ENCODE results near the gene GPR157. TPM values are rescaled to one million over a fixed set of nuclear protein-coding genes. Genes with fewer than 3 reads are reported as not detected.
"Not testable (repeated sequence)": the region's sequence is repeated elsewhere in the genome, so short reads cannot be mapped to it uniquely, and the experiment has no call there.

Gene GPR157
- total RNA-seq, 1 donor from 2014 or later, result 4.1 TPM

DNA sequence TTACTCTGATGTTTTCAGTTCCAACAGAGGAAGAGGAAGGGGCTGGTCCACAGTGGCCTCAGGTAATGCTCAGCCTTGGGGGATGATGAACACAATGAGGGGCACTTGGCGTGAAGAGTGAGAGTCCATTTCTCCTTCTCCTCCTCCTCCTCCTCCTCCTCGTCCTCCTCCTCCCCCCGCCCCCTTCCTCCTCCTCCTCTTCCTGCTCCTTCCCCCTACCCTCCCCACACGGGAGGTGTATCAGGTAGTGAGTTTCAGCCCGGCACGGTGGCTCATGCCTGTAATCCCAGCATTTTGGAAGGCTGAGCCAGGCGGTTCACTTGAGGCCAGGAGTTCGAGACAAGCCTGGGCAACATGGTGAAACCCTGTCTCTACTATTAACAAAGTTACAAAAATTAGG, 17.3 kb upstream of the GPR157 start:
- no peak for DNase-seq (ENCODE audit: low spot score)

DNA sequence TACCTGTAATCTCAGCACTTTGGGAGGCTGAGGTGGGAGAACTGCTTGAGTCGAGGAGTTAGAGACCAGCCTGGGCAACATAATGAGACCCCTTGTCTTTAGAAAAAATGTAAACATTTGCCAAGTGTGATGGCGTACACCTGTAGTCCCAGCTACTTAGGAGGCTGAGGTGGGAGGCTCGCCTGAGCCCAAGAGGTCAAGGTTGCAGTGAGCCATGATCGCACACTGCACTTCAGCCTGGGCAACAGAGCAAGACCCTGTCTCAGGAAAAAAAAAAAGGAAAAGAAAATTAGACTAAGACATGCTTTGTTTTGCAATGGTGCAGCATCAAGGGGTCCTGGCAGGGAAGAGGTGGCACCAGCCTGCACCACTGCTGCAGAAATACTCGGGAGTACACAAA, 16.8 kb upstream of the GPR157 start:
- DNase-seq (ENCODE audit: low spot score), result no peak

DNA sequence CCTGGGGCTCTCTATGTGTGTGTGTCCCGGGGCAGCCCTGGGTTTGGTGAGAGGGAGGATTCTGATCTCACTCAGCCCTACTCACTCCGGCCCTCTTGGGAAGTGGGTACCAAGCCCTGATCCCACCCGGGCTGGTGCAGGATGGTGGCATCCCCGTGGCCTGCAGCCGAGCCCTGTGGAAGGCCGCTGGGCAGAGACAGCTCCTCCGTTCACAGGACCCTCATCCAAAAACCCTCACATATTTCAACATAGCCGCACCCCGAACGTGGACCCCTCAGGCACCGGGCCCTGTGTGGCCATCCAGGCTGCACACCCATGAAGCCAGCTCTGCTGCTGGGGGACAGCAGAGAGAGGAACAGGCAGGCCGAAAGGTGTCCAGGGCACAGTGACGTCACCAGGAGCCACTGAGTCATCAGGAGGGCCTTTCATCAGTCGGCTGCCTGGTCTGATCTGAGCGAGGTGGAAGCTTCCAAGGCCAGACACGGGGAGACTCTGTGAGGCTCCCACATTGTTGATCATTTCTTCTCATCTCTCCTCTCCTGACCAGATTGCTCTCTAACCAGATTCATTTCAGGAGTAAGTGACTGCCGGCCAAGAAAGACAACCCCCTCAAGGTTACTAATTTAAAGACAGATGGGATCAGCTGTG, 16.2 kb upstream of the GPR157 start:
- no peak for DNase-seq (ENCODE audit: low spot score)

DNA sequence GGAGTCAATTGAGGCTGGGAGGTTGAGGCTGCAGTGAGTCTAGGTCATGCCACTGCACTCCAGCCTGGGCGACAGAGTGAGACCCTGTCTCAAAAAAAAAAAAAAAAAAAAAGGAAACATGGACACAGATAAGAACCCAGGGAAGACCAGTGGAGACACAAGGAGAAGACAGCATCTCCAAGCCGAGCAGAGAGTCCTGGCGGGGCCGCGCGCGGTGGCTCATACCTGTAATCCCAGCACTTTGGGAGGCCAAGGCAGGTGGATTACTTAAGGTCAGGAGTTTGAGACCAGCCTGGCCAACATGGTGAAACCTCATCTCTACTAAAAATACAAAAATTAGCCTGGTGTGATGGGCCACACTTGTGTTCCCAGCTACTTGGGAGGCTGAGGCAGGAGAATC, 15.6 kb upstream of the GPR157 start:
- DNase-seq (ENCODE audit: low spot score), result not testable (repeated sequence)

DNA sequence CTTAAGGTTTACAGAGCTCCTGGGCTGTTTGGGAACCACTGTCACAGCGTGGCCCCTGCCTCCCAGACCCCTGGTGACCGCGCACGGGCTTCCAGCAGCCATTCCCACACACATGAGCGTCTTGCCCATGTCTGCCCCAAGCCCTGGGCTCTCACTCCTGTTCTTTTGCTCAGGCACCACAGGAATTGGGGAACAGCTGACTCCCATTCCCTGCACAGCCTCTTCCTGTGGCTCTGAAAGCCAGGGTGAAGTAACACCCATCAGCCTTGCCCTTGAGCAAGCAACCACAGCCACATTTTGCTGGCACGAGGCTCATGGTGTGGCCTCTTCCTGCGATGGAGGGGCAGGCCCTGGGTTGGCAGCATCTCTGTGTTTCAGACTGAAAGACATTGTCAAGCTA, 14.3 kb upstream of the GPR157 start:
- DNase-seq (ENCODE audit: low spot score), result no peak

DNA sequence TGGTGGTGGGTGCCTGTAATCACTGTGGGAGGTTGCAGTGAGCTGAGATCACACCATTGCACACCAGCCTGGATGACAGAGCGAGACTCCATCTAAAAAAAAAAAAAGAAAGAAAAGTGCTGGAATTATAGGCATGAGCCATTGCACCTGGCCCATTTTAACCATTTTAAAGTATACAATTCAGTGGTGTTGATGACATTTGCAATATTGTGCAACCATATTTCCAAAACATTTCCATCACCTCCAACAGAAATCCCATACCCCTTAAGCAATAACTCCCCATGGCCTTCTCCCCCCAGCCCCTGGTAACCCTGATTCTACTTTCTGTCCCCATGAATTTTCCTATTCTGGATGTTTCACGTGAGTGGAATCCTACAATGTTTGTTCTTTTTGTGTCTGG, 11.0 kb upstream of the GPR157 start:
- DNase-seq (ENCODE audit: low spot score), result no peak

DNA sequence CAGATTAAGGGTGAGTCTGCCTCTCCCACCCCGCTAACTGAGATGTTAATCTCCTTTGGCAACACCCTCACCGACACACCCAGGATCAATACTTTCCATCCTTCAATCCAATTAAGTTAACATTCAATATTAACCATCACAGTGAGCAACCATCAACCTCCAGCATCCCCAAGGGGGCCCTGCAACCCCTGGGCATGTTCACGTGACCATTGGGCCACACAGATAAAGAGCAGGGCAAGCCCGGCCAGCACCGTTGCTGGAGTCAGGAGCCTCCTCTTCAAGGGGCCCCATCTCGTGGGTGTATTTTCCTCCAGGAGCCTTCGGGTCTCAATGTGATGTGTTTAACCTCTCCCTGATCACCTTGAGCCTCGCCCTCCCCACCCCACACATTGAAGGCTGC, 8.0 kb upstream of the GPR157 start:
- DNase-seq (ENCODE audit: low spot score), result no peak

DNA sequence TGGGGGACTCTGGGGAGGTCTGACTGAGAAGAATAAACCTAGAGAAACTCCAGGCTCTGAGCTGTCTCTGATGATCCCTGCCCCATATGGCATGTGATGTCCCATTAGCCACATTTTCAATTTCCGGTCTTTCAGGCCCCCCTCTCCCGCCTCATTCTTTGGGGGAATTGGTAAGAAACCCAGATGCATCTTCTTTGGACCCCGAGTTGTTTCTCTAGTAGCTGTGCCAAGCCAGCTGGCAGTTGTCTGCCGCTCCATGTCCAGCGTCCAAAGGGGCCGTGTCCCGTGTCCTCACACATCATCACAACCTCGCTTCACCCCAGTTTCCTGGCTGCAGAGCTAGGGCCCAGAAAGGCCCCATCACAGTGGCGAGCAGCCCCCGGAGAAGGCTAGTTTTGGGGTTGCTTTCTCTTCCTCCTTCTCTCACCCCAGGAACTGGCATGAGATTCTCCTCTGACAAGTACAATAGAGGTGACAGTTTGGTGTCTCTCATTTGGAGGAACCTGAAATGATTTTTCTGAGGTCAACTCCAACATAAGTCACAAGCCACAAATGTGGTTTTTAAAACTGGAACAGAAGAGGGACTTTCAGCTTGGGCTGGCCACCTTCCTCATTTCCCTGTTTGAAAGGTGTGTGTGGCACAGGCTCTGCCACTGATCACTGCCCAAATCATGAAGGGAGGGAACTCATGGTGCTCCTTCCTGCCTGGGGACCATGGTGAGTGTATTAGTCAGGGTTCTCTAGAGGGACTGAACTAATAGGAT, 6.4 kb upstream of the GPR157 start:
- no peak for DNase-seq (ENCODE audit: low spot score)

DNA sequence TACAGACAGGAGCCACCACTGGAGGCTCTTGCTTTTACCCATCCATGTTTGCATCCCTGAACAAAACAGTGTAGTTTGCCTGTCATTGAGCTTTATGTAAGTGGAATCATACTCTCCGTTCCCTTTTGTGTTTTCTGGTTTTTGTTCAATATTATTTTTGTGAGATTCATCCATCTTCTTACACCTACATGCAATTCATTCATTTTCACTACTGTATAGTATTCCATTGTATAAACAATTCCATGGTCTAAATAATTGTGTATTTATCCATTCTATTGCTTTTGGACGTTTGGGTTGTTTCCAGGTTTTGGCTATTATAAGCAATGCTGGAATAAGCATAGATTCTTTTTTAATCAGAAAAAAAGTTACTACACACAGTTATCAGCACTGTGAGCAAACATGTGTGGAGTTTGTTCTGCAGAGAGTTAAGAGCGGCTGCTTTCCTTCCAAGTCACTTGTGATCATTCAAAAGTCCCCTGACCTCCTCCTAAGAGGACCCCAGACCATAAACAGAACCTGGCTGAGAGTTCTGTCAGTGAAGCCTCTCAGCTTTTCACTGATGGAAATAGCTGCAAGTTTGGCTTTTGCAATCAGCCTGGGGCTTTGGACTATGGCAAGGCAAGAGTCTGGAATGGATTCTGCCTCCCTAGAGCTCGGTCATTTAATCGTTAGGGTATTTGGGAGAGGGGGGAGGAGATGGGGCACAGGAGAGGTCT, 5.1 kb upstream of the GPR157 start:
- DNase-seq (ENCODE audit: low spot score), result no peak

DNA sequence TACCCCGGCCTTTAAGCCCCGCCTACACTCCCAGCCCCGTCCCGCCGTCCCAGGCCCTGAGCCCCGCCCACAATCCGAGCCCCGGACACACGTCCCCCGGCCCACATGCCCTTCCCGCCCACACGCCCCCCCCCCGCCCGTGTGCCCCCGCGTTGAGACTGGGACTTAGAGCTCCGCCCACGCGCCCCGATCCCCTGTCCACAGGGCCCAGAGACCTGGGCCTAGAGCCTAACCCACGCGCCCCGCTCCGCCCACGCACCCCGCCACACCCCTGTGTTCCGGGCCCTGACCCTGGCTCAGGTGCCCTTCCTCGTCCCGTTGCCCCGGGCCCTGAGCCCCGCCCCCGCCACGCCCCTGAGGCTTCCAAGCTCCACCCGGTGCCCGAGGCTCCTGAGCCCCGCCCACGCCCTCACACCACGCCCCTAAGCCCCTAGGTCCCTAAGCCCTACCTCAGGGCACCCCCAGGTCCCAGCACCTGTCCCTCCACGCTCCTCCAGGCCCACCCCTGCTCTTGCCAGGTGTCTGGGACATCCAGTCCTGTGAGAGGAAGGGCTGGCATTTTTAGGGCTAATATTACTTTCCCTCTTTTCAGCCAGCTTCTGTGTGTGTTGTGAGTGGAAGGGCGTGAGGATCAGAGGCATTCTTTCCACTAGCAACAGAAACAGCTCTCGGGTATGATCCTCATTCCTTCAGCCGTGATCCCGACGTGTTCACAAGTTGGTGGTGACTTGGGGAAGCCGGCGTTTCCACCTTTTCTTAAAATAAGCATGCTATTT, 552 bp upstream of the GPR157 start:
- peak; percentile 52 for DNase-seq (ENCODE audit: low spot score)

DNA sequence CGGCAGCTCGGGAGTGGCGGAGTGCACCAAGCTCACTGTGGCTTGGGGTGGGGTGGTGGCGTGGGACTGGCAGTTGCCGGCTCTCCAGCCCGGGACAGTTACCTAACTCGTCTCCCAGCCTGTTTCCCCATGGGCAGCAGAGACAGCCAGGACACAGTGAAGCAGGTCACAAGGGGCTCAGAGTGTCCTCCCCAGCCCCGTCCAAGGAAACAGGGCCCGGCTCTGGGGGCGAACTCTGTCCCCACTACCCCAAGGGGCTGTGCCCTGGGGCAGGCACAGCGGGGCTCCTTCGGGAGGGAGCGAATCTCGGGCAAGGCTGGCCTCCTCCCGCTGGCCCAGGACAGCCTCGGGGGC, 759 bp downstream of the GPR157 start:
- no peak for DNase-seq (ENCODE audit: low spot score)

DNA sequence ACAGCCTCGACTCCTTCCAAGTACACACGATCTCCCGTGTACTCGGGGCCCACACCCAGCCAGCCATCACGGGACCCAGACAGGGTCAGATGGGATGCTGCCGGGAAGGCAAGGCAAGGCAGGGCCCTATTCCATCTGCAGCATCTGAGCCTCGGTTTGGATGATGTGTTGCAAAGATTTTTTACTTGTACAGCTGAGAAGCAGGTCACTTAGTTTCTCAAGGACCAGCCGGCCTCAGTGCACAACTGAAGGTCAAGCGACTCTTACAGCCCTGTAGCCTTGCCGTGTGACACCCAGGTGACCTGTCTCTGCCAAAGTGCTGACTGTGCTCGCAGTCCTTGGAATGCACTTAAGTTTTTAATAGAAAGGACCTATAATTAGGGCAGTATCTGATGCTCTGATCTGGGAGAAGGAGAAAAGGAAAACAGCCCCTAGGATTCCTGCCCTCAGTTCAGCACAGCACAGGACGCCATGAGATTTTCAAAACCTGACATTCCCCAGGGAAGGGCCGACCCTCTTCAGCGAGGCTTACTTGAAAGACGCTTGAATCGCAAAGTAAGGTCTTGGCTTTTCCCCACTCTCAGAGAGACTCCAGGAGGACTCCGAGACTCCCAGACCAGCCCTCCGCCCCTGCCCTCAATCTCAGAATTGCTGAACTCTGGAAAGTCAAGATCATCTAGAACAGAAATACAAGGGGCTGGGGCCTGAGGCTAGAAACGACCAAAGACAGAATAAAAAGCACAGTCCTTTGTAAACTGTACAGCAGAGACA, 1.3 kb downstream of the GPR157 start:
- DNase-seq (ENCODE audit: low spot score), result no peak

DNA sequence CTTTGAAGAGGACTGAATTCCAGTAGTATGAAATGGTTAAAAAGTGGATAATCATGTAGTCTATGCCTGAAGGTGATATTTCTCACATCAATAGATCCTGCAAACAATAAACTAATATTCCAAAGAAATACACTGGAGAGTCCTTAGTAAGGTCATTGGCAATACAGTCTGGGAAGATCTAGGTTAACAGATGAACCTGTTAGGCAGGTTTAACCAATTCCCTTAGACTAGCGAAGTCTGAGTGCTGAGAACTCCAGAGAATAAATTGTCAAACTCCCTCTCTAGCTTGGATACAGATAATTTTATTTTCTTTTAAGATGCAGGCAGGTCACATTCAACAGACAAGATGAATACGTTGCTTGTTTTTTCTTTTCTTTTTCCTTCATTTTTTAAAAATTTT, 2.4 kb downstream of the GPR157 start:
- DNase-seq (ENCODE audit: low spot score), result no peak

DNA sequence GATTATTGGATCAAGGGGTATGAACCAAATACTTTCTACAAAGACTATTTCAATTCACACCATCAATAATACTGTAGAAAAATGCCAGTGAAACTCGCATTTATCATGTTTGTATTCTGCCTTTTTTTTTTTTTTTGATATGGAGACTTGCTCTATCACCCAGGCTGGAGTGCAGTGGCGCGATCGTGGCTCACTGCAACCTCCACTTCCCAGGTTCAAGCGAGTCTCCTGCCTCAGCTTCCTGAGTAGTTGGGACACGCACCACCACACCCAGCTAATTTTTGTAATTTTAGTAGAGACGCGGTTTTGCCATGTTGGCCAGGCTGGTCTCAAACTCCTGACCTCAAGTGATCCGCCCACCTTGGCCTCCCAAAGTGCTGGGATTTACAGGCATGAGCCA, 3.1 kb downstream of the GPR157 start:
- not testable (repeated sequence) for DNase-seq (ENCODE audit: low spot score)

DNA sequence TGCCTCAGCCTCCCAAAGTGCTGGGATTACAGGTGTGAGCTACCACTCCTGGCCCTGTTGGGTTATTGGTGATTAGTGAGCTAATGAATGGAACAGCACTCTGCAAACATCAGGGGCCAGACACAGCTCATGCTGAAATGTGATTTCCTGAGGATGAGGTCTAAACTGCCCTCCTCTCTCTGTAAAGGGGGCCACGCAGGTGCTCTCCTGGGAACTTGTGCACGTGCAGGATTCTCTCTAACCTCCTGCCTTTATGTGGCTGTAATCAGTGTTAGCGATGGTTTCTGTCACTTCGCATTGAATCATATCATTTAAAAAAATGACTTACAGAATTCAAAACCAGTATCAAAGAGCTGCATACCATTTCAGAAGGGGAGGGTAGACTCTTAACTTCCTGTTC, 3.6 kb downstream of the GPR157 start:
- DNase-seq (ENCODE audit: low spot score), result no peak

DNA sequence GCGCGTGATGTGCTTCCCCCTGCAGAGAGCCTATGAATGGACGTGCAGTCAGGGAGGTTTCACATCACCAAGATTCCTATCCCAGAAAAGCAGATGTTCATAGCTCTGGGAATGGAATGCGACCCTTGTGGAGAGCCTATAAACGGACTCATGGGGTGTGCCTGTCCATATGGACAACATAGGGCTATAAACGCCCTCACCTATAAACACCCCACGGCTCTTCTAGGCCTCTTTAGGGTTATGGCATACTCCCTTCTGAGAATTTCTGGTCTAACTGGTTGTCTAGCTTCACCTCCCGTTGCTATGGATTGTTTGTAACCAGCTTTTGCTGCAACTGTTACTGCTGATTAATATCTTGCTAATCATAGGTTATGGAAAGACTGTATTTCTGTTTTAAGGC, 4.5 kb downstream of the GPR157 start:
- not testable (repeated sequence) for DNase-seq (ENCODE audit: low spot score)

DNA sequence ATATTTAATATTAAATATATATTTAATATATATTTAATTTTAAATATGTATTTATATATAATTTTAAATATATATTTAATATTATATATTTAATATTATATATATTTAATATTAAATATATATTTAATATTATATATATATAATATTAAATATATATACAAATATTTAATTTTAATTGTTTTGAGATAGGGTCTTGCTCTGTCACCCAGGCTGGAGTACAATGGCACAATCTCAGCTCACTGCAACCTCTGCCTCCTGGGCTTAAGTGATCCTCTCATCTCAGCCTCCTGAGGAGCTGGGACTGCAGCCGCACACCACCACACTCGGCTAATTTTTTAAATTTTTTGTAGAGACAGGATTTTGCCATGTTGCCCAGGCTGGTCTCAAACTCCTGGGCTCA, 5.2 kb downstream of the GPR157 start:
- DNase-seq (ENCODE audit: low spot score), result not testable (repeated sequence)

DNA sequence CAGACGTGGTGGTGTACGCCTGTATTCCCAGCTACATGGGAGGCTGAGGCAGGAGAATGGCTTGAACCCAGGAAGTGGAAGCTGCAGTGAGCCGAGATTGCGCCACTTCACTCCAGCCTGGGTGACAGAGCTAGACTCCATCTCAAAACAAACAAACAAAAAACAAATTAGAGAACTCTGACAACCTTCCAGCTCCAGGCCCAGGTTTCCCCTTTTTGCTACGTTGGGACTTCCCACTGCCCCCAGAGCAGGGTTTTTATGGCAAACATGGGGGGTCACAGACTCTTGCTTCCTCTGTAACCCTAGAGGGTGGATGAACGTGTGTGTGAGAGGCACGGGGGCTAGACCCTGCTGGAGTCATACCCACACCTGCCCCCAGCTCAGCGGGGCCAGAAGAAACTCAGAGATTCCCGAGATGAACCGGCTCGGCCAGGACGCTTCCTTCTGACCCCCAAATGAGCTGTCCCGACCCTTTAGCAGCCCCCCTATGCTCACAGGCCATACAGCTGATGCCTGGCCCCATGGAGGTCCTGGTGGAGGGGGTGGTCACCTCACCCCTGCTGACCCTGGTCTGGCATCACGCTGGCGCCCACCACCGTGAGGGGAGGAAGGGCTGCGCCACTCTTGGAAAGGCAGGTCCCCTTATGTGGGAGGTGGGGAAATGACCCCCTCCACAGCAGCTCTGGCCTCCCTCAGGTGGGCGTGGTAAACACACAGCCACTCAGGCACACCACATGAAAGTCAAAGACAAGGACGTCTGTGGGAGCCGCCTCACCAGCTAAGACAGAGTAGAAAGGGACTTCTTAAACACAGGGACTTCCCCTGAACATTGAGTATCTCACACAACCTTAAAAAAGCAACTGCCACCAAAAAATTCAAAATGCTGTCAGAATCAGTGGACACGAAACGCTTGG, 7.1 kb downstream of the GPR157 start:
- DNase-seq (ENCODE audit: low spot score), result no peak

DNA sequence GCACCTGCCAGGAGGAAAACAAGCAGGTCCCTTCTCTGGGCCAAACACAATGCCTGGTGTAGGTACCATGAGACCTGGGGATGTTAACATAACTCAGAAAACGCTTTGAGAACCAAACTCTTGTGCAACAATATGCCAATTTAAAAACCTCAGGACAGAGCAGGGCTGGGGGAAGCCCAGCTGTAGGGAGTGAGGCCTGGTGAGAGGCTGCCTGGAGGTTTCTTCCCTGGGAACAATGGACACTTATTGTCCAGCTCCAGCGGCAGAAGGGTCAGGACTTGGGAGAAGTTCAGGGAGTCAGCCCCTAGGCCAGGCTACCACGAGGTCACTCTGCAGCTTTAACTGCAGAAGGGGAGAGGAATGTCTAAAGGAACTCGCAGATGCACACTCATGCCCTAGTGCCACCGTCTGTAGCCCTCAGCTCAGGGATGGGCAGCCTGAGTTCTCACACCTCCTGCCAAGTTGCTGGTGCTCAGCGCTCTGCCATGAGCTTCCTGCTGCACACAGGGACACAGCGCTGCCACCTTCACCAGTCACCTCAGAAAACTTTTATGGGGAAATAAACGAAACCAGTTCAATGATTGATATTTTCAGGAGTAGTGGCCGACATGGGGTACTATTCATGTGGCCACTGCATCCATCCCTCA, 8.5 kb downstream of the GPR157 start:
- DNase-seq (ENCODE audit: low spot score), result no peak

DNA sequence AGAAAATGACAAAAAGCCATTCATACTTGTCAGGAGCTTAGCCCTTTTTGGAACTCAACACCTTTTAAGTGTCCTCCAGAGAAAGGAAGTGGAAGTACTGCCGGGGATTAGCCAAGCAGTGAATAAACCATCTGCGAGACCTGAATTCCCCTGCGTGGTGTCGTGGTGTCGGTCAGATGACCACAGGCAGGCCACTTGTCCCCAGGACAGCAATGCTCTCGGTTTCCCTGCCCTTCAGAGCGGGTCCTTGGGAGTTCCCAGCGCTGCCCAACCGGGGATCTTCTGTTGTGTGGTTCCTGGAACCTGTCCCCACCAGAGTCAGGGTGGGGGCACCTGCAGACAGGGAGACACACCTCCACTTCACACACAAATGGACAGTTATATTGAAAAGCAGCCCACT, 9.2 kb downstream of the GPR157 start:
- no peak for DNase-seq (ENCODE audit: low spot score)

All from umbilical cord (tissue), 2 donors.